Activated CD4-positive, alpha-beta T cell treated with anti-CD3 and anti-CD28 coated beads, Interleukin-2, Interleukin-6, amounts not matched to agents 100 ng/mL and 50 ng/mL, durations not matched to agents 16 hours and 8 hours (primary cell): ENCODE results near the gene MDM1.

Experiments used
- DNase-seq: peaks from one replicate; pipeline ENCODE4 v3.0.0-alpha.2; 2020

Gene MDM1

GRCh38 chr12:68319988-68320623, 12.1 kb downstream of the MDM1 start:
- no peak for DNase-seq

DNA sequence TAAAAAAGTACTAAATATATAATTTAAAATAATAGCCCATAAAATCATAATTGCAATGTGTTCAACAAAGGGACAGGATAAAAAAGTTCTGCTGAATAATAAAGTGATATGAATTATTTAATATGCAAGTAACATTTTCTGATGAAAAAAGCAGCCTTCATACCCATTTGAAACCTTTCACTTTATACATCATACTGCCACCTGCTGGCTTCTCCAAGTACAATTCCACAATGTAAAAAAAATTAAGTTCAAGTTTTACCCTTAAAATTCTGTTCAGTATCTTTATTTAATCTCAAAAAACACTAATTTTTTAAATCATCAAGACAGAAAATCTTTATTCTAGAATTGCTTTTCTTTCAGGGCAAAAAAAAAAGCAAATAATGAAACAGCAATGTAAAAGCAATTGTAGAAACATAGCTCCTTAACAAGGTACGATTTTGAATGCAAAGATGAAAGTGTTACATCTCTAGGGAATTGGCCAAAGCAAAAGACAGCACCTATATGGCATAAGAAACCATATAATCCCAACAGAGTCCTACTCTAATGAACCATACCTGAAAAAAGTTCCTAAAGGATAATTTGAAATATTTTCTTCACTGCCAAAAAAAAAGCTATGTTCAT, 15.0 kb downstream of the MDM1 start:
- DNase-seq = peak; percentile 72

DNA sequence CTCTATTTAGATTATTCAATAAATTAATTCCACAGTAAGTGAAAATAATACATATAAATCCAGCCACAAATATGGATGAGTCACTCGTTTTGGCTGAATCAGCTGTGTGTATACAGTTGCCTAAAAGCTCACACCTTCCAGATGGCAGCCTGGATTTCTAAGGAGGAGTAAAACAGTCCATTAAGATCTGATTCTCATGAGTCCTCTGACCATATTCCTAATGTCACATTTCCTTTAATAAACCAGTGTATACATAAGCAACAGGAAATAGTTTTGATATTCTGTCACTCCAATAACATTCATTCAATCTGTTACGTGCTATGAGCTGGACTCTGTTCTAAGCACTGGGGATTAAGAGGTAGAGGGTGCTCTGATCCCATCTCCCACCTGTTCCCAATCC, 21.8 kb downstream of the MDM1 start:
- no peak for DNase-seq

GRCh38 chr12:68306564-68306963, 25.6 kb downstream of the MDM1 start:
- peak; percentile 66 for DNase-seq

GRCh38 chr12:68305278-68305677, 26.9 kb downstream of the MDM1 start:
- no peak for DNase-seq

DNA sequence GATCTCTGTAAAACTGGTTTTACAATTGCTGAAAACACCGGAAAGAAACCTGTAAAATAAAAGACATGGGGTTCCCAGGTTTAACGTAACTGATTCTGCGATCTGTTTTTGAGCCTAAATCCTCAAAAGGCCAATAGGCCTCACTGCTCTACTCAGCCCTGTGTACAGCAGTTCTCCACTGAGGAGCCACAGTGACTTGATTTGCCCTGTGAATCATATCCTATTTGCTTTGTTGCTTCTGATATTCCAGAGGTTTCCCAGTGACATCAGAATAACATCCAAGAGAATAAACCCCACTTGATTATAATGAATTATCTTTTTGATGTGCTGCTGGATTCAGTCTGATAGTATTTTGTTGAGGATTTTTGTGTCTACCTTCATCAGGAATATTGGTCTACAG, 27.5 kb downstream of the MDM1 start:
- no peak for DNase-seq

GRCh38 chr12:68303850-68304249, 28.3 kb downstream of the MDM1 start:
- no peak for DNase-seq

DNA sequence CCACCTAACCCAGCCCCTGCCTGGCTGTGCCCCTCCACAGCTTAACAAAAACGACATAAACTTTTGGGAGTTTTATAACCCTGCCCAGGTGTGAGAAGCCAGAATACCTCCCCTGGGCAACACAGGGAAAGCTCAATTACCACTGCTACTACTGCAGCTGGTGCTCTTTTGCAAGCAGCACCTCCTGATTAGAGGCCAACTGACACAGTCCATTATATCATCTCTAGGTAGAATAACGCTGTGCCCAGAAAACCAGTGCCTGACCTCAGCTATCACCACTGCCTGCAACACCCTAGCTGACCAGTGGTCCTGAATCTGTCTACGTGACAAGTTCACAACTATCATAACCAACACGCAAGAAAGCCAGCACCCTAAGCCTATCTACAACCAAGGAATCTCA, 34.2 kb downstream of the MDM1 start:
- DNase-seq = no peak

GRCh38 chr12:68294251-68294650, 37.9 kb downstream of the MDM1 start:
- no peak for DNase-seq

- no peak for DNase-seq
Observed at GRCh38 chr12:68293347-68293746, 38.8 kb downstream of the MDM1 start.

- DNase-seq = peak; percentile 70
Observed at GRCh38 chr12:68292151-68292943, 39.8 kb downstream of the MDM1 start.

- no peak for DNase-seq
Observed at GRCh38 chr12:68291396-68292036, 40.6 kb downstream of the MDM1 start.

- peak; percentile 93 for DNase-seq
Observed at GRCh38 chr12:68290126-68290525, 42.0 kb downstream of the MDM1 start.

DNA sequence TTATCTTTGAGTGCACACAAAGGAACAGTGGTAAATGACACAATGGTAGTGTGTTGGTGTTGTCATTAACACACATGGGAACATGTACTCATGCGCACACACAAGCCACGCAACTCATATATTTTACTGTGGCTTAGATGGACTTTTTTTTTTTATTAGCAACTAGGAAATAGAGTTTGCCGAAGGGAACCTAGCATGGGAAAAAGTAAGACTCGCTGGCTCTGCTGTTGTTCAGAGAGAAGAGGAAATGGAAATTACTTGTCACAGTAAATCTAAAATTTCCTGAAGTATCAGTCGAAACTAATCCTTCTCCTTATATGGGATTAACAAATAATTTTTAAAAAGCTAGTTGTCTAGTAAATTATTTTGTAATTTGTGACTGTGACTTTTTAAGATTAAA, 45.1 kb downstream of the MDM1 start:
- no peak for DNase-seq

GRCh38 chr12:68286396-68286795, 45.8 kb downstream of the MDM1 start:
- DNase-seq = no peak

GRCh38 chr12:68285541-68285940, 46.6 kb downstream of the MDM1 start:
- DNase-seq = no peak

DNA sequence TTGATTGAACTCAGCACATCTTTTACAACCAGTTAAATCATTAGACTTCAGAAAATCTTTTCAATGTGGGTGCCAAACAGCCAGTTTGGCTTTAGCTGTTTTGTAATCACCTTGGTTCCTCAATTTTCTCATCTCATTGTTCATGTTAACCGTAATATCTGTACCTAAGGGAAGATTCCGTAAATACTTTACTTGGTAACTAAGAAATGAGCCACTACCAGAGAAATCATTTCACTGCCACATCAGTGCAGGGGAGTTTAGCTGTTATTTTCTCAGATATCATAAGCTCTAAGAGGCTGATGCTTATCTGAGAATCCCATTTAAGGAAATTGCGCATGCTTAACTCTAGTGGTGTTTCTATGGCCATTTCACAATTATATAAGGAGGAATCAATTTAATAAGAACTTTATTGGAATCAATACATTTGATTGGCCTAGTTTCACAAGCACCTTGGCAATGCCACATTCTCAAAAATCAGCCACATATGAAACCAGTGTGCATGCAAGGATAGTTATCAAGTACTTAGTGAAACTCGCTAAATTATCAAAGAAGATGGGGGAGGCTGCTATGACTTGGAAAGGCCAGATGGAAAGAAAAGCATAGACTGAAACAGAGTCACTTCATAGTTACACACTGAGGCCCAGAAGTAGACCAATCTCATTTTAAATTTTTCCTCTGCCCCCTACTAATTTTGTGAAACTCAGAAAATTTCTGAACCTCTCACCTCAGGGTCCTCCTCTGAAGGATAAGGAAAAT, 50.7 kb downstream of the MDM1 start:
- DNase-seq = peak; percentile 78

DNA sequence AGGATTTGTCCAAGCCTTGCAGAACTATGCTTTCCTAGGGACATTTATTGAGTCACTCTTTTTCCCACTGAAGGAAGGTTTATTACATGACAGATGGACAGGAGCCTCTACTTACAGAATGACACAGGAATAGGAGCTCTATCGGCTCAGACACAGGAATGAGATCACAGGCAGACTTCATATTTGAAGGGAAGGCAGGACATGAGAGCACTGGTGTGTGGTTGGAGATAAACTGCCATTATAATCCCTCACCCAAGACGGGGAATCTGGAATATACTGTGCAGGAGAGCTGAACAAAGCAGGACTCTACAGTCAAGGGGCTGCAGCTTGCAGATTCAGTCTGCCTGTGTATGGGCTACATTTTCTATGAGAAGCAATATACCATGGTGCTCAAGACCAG, 51.9 kb downstream of the MDM1 start:
- no peak for DNase-seq

DNA sequence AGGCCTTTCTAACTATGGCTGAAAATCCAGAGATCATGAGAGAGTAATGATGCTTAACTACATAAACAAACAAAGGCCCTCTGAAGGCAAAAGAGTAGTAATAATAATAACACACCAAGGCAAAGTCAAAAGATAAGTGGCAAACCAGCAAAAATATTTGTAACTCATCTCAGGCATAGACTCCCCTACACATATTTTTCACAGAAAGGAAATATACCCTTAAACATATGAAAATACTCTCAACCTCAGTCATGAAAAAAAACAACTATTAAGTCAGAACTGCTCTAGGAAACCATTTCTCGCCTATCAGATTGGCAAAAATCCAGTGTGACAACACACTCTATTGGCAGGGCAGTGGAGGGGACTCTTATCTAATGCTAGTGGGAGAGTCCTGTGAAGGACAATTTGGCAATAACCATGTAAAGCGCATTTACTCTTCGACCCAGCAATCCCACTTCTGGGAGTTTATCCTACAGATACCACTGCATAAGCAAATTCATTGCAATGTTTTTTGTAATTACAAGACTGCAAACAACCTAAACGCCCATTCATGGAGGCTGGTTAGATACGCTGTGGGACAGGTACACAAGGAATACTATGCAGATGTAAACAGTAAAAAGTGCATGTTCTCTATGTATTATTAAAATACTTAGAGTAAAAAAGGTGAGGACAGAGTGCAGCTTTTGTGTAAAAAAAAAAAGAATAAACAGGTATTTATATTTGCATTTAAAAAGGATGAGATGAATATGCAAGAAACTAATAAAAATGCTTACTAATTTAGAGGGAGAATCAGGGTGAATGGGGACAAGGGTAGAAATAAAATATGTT, 52.7 kb downstream of the MDM1 start:
- DNase-seq = peak; percentile 72

- DNase-seq = peak; percentile 68
Observed at GRCh38 chr12:68276402-68276930, 55.7 kb downstream of the MDM1 start.

DNA sequence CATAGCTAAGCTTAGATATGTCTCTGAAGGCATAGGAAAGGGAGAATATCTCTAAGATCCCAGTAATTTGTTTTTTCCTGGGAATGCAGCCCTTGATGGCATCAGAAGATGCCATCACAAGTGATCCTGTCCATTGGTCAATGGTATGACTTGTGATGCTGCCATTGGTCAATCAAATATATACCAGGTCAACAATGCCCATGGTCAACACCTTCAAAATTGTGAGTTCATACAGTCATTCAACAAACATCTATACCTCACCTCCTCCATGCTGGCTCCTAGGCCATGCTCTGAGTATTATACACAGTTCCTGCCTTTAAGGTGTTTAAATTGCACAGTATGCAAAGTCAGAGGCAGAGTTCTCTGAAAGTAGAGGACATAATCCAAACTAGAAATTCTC, 59.4 kb downstream of the MDM1 start:
- no peak for DNase-seq

DNA sequence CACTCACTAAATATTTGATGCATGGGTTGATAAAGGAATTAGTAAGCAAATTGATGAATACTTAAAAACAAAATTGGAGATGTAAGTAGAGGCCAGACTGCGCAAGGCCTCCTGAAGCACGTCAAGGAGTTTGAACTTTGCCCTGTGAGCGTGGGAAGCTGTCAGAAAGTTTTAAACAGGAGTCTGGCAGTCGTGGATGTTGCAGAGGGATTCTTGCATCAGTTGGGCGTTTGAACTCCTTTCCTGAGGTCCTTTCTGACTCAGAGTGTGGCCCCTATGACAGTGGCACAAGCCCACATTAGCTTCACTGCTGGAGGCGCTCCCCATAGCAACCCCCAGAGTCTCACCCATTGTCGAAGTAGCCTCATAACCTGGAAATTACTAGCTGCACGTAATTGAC, 60.8 kb downstream of the MDM1 start:
- no peak for DNase-seq
